H9 (cell line): ENCODE data around the gene LRRIQ4. TPM values are rescaled to one million over a fixed set of nuclear protein-coding genes. Genes with fewer than 3 reads are reported as not detected.

Experiments
- DNase-seq: peaks from one replicate; pipeline ENCODE4 v3.0.0-alpha.2; 2017
- H2AFZ ChIP-seq: one replicate; pipeline ENCODE4 v1.6.1; 2013; ENCODE audit warnings: mild to moderate bottlenecking, low read length, control low read depth, moderate library complexity
- H2AK5ac ChIP-seq: 2 replicates; pipeline ENCODE4 v1.6.1; 2013; ENCODE audit warnings: low read length, control low read depth, mixed read lengths; ENCODE audit not compliant: insufficient read length
- H2BK120ac ChIP-seq: one replicate; pipeline ENCODE4 v1.6.1; 2013; ENCODE audit warnings: low read depth, mild to moderate bottlenecking, low read length, control low read depth, inconsistent platforms; ENCODE audit not compliant: poor library complexity, severe bottlenecking
- H2BK12ac ChIP-seq: 2 replicates; pipeline ENCODE4 v1.6.1; 2013; ENCODE audit warnings: low read length, control low read depth, mixed read lengths, low read depth; ENCODE audit not compliant: insufficient read length
- H2BK15ac ChIP-seq: 2 replicates; pipeline ENCODE4 v1.6.1; 2013; ENCODE audit warnings: low read depth, low read length, control low read depth
- H2BK20ac ChIP-seq: one replicate; pipeline ENCODE4 v1.6.1; 2013; ENCODE audit warnings: low read depth, mild to moderate bottlenecking, low read length, control low read depth, inconsistent platforms; ENCODE audit not compliant: poor library complexity, severe bottlenecking
- H2BK5ac ChIP-seq: 2 replicates; pipeline ENCODE4 v1.6.1; 2013; ENCODE audit warnings: low read length, control low read depth, mixed read lengths; ENCODE audit not compliant: insufficient read length
- H3K14ac ChIP-seq: 2 replicates; pipeline ENCODE4 v1.6.1; 2013; ENCODE audit warnings: low read length, control low read depth; ENCODE audit not compliant: insufficient read depth
- H3K18ac ChIP-seq: 2 replicates; pipeline ENCODE4 v1.6.1; 2013; ENCODE audit warnings: low read depth, mild to moderate bottlenecking, mixed read lengths, low read length, control low read depth; ENCODE audit not compliant: insufficient read length
- H3K23ac ChIP-seq: 2 replicates; pipeline ENCODE4 v1.6.1; 2013; ENCODE audit warnings: low read length, control low read depth, mixed read lengths, low read depth; ENCODE audit not compliant: insufficient read length
- H3K23me2 ChIP-seq: 2 replicates; pipeline ENCODE4 v1.6.1; 2013; ENCODE audit warnings: low read depth, mild to moderate bottlenecking, mixed read lengths, low read length, control low read depth; ENCODE audit not compliant: insufficient read length, poor library complexity, severe bottlenecking
- H3K27ac ChIP-seq: 2 replicates; pipeline ENCODE4 v1.5.1; 2013; ENCODE audit warnings: low read length, control low read depth, mixed read lengths, low read depth; ENCODE audit not compliant: insufficient read length
- H3K27me3 ChIP-seq: 2 replicates; pipeline ENCODE4 v1.6.1; 2013; ENCODE audit warnings: low read length, control low read depth, inconsistent platforms; ENCODE audit not compliant: insufficient read depth
- H3K4ac ChIP-seq: 2 replicates; pipeline ENCODE4 v1.6.1; 2013; ENCODE audit warnings: low read depth, mild to moderate bottlenecking, control low read depth, inconsistent platforms, low read length, moderate library complexity
- H3K4me1 ChIP-seq: 2 replicates; pipeline ENCODE4 v1.6.1; 2013; ENCODE audit warnings: low read length, control low read depth, inconsistent platforms; ENCODE audit not compliant: insufficient read depth
- H3K4me2 ChIP-seq: 2 replicates; pipeline ENCODE4 v1.6.1; 2013; ENCODE audit warnings: low read length, control low read depth, mixed read lengths; ENCODE audit not compliant: insufficient read length, insufficient read depth
- H3K56ac ChIP-seq: 2 replicates; pipeline ENCODE4 v1.6.1; 2013; ENCODE audit warnings: low read depth, mild to moderate bottlenecking, mixed read lengths, low read length, control low read depth; ENCODE audit not compliant: insufficient read length
- H3K79me1 ChIP-seq: 2 replicates; pipeline ENCODE4 v1.6.1; 2013; ENCODE audit warnings: low read depth, mild to moderate bottlenecking, moderate library complexity, low read length, control low read depth, inconsistent platforms; ENCODE audit not compliant: insufficient read depth, poor library complexity, severe bottlenecking
- H3K79me2 ChIP-seq: 2 replicates; pipeline ENCODE4 v1.6.1; 2013; ENCODE audit warnings: low read length, control low read depth, inconsistent platforms; ENCODE audit not compliant: insufficient read depth
- H3K9ac ChIP-seq: 2 replicates; pipeline ENCODE4 v1.6.1; 2013; ENCODE audit warnings: low read length, control low read depth, mixed read lengths; ENCODE audit not compliant: insufficient read length; ENCODE audit errors: extremely low read depth
- H3K9me3 ChIP-seq: one replicate; pipeline ENCODE4 v1.6.1; 2013; ENCODE audit warnings: low read depth, low read length, inconsistent platforms; ENCODE audit not compliant: control insufficient read depth
- H3T11ph ChIP-seq: one replicate; pipeline ENCODE4 v1.6.1; 2013; ENCODE audit warnings: mild to moderate bottlenecking, low read length, control low read depth, inconsistent platforms
- H4K20me1 ChIP-seq: one replicate; pipeline ENCODE4 v1.6.1; 2013; ENCODE audit not compliant: control insufficient read depth, insufficient read length, insufficient read depth
- H4K5ac ChIP-seq: 2 replicates; pipeline ENCODE4 v1.6.1; 2013; ENCODE audit warnings: low read depth, mild to moderate bottlenecking, mixed read lengths, low read length, control low read depth; ENCODE audit not compliant: insufficient read length
- H4K8ac ChIP-seq: replicated peaks from 2 replicates; pipeline ENCODE4 v1.6.1; 2013; ENCODE audit warnings: low read length, control low read depth, mixed read lengths, low read depth; ENCODE audit not compliant: insufficient read length
- H4K91ac ChIP-seq: 2 replicates; pipeline ENCODE4 v1.6.1; 2013; ENCODE audit warnings: low read depth, mild to moderate bottlenecking, moderate library complexity, mixed read lengths, low read length, control low read depth; ENCODE audit not compliant: insufficient read length
- H3K27ac Mint-ChIP-seq, 3 experiments: 2 replicates in 2 of 3; 3 replicates in 1 of 3; pipeline ENCODE4 v1.8.0; 2020 to 2021; ENCODE audit warnings: mixed read lengths in 3 of 3, mild to moderate bottlenecking in 1 of 3, moderate library complexity in 1 of 3
- H3K27me3 Mint-ChIP-seq: 2 replicates; pipeline ENCODE4 v1.8.0; 2021; ENCODE audit warnings: low read depth, mild to moderate bottlenecking, moderate library complexity, mixed read lengths
- H3K36me3 Mint-ChIP-seq, 3 experiments: 2 replicates in 2 of 3; 3 replicates in 1 of 3; pipeline ENCODE4 v1.8.0; 2020 to 2021; ENCODE audit warnings: low read depth in 3 of 3, mixed read lengths in 3 of 3; ENCODE audit not compliant: insufficient read depth in 1 of 3
- H3K4me1 Mint-ChIP-seq, 2 experiments: 2 replicates each; pipeline ENCODE4 v1.8.0; 2020; ENCODE audit warnings: mixed read lengths in 2 of 2
- H3K4me3 Mint-ChIP-seq, 2 experiments: 2 replicates in 1 of 2; 3 replicates in 1 of 2; pipeline ENCODE4 v1.8.0; 2020 to 2021; ENCODE audit warnings: mild to moderate bottlenecking in 2 of 2, mixed read lengths in 2 of 2, moderate library complexity in 1 of 2
- H3K9me3 Mint-ChIP-seq, 2 experiments: 2 replicates in 1 of 2; 3 replicates in 1 of 2; pipeline ENCODE4 v1.8.0; 2020; ENCODE audit warnings: mild to moderate bottlenecking in 2 of 2, mixed read lengths in 2 of 2, moderate library complexity in 1 of 2
- CTCF ChIP-seq: fragments of 200-600 bp; sonication (generic); conservative IDR thresholded peaks from 3 replicates; pipeline ENCODE4 v1.8.0; 2021; ENCODE audit warnings: antibody characterized with exemption, mild to moderate bottlenecking
- WGBS: extraction: QIAGEN DNeasy Blood & Tissue Kit; methylation state at CpG from one replicate; pipeline ENCODE4 v1.1.7; 2013; ENCODE audit warnings: missing lambda C conversion rate, low lambda C conversion rate, mixed read lengths; ENCODE audit not compliant: insufficient read length; ENCODE audit errors: extremely low coverage; 5-methylcytosine and 5-hydroxymethylcytosine counted together
- total RNA-seq: library from RNA; stranded (reverse); gene quantifications from 2 replicates; pipeline ENCODE4 v1.2.1, GENCODE V29; 2021

LRRIQ4 gene
- total RNA-seq, 1 experiment from 2014 or later: not detected

DNA sequence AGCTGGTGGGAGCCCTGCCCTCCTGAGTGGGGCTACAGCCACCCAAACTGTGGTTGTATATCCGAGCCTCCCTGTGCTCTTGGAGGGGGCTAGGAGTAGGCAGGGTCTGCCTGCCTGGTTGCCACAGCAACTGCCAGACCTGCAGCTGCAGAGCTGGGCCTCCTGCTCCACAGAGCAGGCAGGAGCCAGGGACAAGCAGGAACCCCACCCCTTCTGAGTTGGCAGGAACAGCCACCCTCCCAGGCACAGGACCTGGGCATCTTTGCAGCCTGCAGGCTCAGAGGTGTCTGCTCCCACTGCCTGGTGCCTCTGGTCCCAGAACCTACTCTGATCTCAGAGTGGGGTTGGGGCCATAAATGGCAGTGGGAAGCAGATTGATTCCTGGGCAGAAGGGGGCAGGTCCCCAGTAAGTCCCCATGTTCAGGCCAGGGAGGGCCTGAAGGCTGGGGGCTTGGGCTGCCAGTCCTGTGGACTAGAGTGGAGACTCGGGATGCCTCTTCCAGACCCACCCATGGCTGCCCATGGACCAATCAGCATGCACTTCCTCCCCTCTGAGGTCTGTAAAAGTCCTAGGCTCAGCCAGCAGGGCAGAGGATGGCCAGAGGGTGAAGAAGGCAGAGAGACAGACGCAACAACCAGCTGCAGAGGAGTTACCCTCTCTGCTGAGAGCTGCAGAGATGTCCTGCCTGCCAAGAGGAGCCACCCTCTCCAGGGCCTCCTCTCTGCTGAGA, 67.3 kb downstream of the LRRIQ4 start:
- H2AFZ ChIP-seq: no peak overlapping the region
- H3K4me3 Mint-ChIP-seq: no peak overlapping the region

More for the DNA sequence above, 67.3 kb downstream of the LRRIQ4 start:
- no peak overlapping the region for H3K4me2 ChIP-seq
- H3K27ac Mint-ChIP-seq: no peak overlapping the region
- H4K5ac ChIP-seq: no peak overlapping the region
- DNase-seq: peak; percentile 33
- H2BK120ac ChIP-seq: no peak overlapping the region
- no peaks in the 10 kb centered on the region for H3K27me3 ChIP-seq
- H3K56ac ChIP-seq: no peak overlapping the region
- no peaks in the 10 kb centered on the region for H3K4me1 Mint-ChIP-seq
- no peak overlapping the region for H2BK5ac ChIP-seq
- H2BK20ac ChIP-seq: no peak overlapping the region
- no peaks in the 10 kb centered on the region for H3K9me3 Mint-ChIP-seq
- no peak overlapping the region for H3K4ac ChIP-seq
- H3K79me2 ChIP-seq: no peaks in the 10 kb centered on the region
- H4K8ac ChIP-seq: no peak overlapping the region
- no peaks in the 10 kb centered on the region for H3K4me1 ChIP-seq
- no CpG with 5 or more reads among the region's 3 CpGs for WGBS
- H3K14ac ChIP-seq: peak overlapping the region; percentile 28; the same call in 1 of the 2 replicates
- H3K23ac ChIP-seq: no peak overlapping the region
- H2BK15ac ChIP-seq: no peak overlapping the region
- no peaks in the 10 kb centered on the region for H3K36me3 Mint-ChIP-seq
- peaks cover 2% of the 10 kb centered on the region for H3K23me2 ChIP-seq
- H4K91ac ChIP-seq: no peak overlapping the region
- no peaks in the 10 kb centered on the region for H4K20me1 ChIP-seq
- H3K27me3 Mint-ChIP-seq: no peaks in the 10 kb centered on the region; the same call in 1 of the 2 replicates
- no peaks in the 10 kb centered on the region for H3K9me3 ChIP-seq
- no peak for TF ChIP-seq CTCF
- no peak overlapping the region for H2AK5ac ChIP-seq
- no peak overlapping the region for H2BK12ac ChIP-seq
- H3T11ph ChIP-seq: no peak overlapping the region
- no peak overlapping the region for H3K27ac ChIP-seq
- H3K9ac ChIP-seq: no peak overlapping the region
- H3K18ac ChIP-seq: no peak overlapping the region
- H3K79me1 ChIP-seq: no peaks in the 10 kb centered on the region
